Tibial nerve (tissue), 4 donors: ENCODE measurements around the gene BAHCC1. TPM values are rescaled to one million over a fixed set of nuclear protein-coding genes. Genes with fewer than 3 reads are reported as not detected.

Experiments used
- DNase-seq, 2 donors: peaks; one replicate each; pipeline ENCODE4 v3.0.0-alpha.2; 2019; ENCODE audit warnings: low spot score in 2 of 2
- H3K27ac ChIP-seq, 4 donors: fragments of 200-600 bp; sonication (generic) in 3 of 4; one replicate each; pipeline ENCODE4 v1.5.1; 2017 to 2019; ENCODE audit warnings: mild to moderate bottlenecking in 1 of 4
- H3K27me3 ChIP-seq, 2 donors: fragments of 200-600 bp; sonication (generic) in 1 of 2; one replicate each; pipeline versions ENCODE4 v1.5.1 to v1.6.0; 2017 to 2019
- H3K36me3 ChIP-seq, 3 donors: fragments of 200-600 bp; sonication (generic); one replicate each; pipeline ENCODE4 v1.5.1; 2018 to 2019
- H3K4me1 ChIP-seq, 4 donors: fragments of 200-600 bp; sonication (generic) in 3 of 4; one replicate each; pipeline ENCODE4 v1.5.1; 2017 to 2019
- H3K4me3 ChIP-seq, 4 donors: fragments of 200-600 bp; sonication (generic) in 3 of 4; one replicate each; pipeline ENCODE4 v1.5.1; 2017 to 2019; ENCODE audit warnings: mild to moderate bottlenecking in 1 of 4, moderate library complexity in 1 of 4
- H3K9me3 ChIP-seq, 4 donors: fragments of 200-600 bp; sonication (generic) in 3 of 4; one replicate each; pipeline ENCODE4 v1.5.1; 2017 to 2019
- EP300 ChIP-seq, 2 donors: sonication (generic); formaldehyde crosslinking; IDR thresholded peaks; one replicate each; pipeline ENCODE4 v1.6.1; 2017; ENCODE audit warnings: antibody characterized with exemption in 2 of 2, mild to moderate bottlenecking in 1 of 2
- POLR2A ChIP-seq, 2 donors: fragments of 450-650 bp; IDR thresholded peaks; one replicate each; pipeline ENCODE4 v1.6.1; 2017; ENCODE audit warnings: antibody characterized with exemption in 2 of 2, mild to moderate bottlenecking in 2 of 2, moderate library complexity in 2 of 2
- WGBS, 2 donors: methylation state at CpG; one replicate each; pipeline ENCODE4 v1.1.5; 2018; 5-methylcytosine and 5-hydroxymethylcytosine counted together
- total RNA-seq, 4 donors: library from RNA; depleted of rRNA; stranded (reverse); fragments of >200 nt; gene quantifications; one replicate each; pipeline ENCODE4 v1.1.0, GENCODE V29; 2016
- TF ChIP-seq, protein P1 (sequence below), 5 experiments: fragments of 200-600 bp in 3 of 5; fragments of 450-650 bp in 2 of 5; sonication (generic) in 3 of 5; IDR thresholded peaks; one replicate each; pipeline ENCODE4 v1.5.1; 2016 to 2019; ENCODE audit warnings: antibody characterized with exemption in 5 of 5, mild to moderate bottlenecking in 3 of 5, moderate library complexity in 2 of 5

Gene BAHCC1
- total RNA-seq, 4 donors from 2014 or later, result 15.1 to 38.7 (median 27.4) TPM

- peaks cover 0 to 70% (median 54%) of the 10 kb centered on the region in 4 donors for H3K4me1 ChIP-seq
- DNase-seq, result no peak
- H3K9me3 ChIP-seq, result no peaks in the 10 kb centered on the region
- WGBS, 2 donors, result 1 to 5% methylated on average over 51 to 56 of the region's 96 CpGs
- H3K4me3 ChIP-seq, result peak overlapping the region; percentile 61 to 90 (median 72)
- no peaks in the 10 kb centered on the region for H3K36me3 ChIP-seq
- H3K27me3 ChIP-seq, result no peaks in the 10 kb centered on the region
- H3K27ac ChIP-seq, result peak overlapping the region; percentile 91 to 100 (median 98)
- peak in 1 of 2 donors; percentile 62 for TF ChIP-seq POLR2A (IDR thresholded peaks at IDR 0.05)
- TF ChIP-seq, protein P1, sequence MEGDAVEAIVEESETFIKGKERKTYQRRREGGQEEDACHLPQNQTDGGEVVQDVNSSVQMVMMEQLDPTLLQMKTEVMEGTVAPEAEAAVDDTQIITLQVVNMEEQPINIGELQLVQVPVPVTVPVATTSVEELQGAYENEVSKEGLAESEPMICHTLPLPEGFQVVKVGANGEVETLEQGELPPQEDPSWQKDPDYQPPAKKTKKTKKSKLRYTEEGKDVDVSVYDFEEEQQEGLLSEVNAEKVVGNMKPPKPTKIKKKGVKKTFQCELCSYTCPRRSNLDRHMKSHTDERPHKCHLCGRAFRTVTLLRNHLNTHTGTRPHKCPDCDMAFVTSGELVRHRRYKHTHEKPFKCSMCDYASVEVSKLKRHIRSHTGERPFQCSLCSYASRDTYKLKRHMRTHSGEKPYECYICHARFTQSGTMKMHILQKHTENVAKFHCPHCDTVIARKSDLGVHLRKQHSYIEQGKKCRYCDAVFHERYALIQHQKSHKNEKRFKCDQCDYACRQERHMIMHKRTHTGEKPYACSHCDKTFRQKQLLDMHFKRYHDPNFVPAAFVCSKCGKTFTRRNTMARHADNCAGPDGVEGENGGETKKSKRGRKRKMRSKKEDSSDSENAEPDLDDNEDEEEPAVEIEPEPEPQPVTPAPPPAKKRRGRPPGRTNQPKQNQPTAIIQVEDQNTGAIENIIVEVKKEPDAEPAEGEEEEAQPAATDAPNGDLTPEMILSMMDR (IDR thresholded peaks at IDR 0.05), result peak in 1 of 5 experiments; percentile 2
- peak in 1 of 2 donors; percentile 83 for TF ChIP-seq EP300 (IDR thresholded peaks at IDR 0.05)
These were observed 7.9 kb upstream of the BAHCC1 start for GRCh38 chr17:81387100-81388090.

GRCh38 chr17:81388091-81388611, 7.1 kb upstream of the BAHCC1 start:
- H3K4me3 ChIP-seq, result peak overlapping the region; percentile 61 to 90 (median 72)
- no peak for DNase-seq
- H3K27ac ChIP-seq, result peak overlapping the region; percentile 91 to 100 (median 98)
- H3K4me1 ChIP-seq, result peaks cover 0 to 75% (median 56%) of the 10 kb centered on the region in 4 donors
- H3K9me3 ChIP-seq, result no peaks in the 10 kb centered on the region
- TF ChIP-seq, protein P1 (IDR thresholded peaks at IDR 0.05), result no peak
- TF ChIP-seq EP300 (IDR thresholded peaks at IDR 0.05) (no peak), POLR2A (IDR thresholded peaks at IDR 0.05) (no peak)
- H3K36me3 ChIP-seq, result no peaks in the 10 kb centered on the region
- no peaks in the 10 kb centered on the region for H3K27me3 ChIP-seq
- WGBS, 2 donors, result 37 to 38% methylated on average over 10 of the region's 14 CpGs

DNA sequence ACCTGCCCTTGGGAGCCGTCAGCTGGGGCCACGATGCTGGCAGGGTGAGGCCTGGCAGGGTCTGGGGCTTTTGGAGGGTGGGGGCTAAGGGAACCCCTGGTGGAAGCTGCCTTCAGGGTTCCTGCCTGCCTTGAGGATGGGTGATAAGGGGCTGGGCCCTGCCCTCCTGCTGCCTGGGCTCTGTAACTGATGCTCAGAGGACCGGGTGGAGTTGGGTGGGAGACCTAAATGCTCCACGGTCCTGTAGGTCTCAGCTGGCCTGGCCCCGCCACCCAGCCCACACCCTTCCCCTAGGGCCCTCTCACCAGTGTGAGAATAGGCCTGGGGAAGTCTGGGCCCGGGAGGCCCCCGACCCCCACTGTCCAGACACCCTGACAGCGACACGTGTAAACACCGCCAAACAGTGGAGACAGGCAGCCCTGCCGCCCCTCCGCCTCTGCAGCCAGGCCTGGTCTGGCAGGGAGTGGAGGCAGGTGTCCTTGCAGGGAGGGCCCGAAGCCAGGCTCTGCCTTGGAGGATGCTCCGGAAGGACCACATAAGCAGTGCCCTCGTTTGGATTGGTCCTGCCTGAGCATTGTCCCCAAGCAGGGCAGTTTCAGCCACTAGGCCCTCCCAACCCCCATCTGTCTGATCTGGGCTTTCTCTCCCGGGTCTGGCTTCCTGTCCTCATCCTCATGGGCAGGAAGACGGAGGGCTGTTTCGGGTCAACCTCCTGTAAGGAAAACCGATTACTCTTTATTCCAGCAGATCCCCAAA, 6.5 kb upstream of the BAHCC1 start:
- no peak for DNase-seq
- Histone ChIP-seq H3K4me1 (peaks cover 0 to 75% (median 56%) of the 10 kb centered on the region in 4 donors), H3K4me3 (peak overlapping the region in 3 of 4 donors; percentile 61 to 90 (median 74)), H3K27ac (peak overlapping the region; percentile 91 to 100 (median 98)), H3K36me3 (no peaks in the 10 kb centered on the region), H3K27me3 (no peaks in the 10 kb centered on the region), H3K9me3 (no peaks in the 10 kb centered on the region)
- 29 to 39% methylated on average over 13 to 17 of the region's 19 CpGs for WGBS, 2 donors
- TF ChIP-seq, protein P1 (IDR thresholded peaks at IDR 0.05), result no peak
- TF ChIP-seq EP300 (IDR thresholded peaks at IDR 0.05) (peak in 1 of 2 donors; percentile 24), POLR2A (IDR thresholded peaks at IDR 0.05) (no peak)

DNA sequence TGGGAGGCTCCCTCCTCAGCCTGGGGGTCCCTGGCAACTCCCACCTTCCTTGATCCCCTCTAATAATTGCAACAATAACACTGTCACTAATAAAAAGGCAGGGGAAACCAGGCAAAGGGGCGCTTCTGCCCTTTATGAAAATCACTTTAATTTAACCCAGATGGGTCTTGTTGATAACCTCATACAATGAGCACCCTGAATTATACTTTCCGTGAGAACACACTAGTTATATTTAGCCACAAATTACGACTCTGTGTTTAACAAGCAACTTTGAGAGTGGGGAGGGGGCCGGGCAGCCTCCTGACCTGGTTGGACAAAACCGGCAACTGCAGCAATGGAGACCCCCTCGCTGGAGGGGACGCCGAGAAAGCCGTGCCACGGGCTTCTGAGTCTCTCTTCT, 5.7 kb upstream of the BAHCC1 start:
- Histone ChIP-seq H3K9me3 (no peaks in the 10 kb centered on the region), H3K27me3 (no peaks in the 10 kb centered on the region), H3K36me3 (no peaks in the 10 kb centered on the region), H3K27ac (peak overlapping the region; percentile 91 to 100 (median 98)), H3K4me1 (peaks cover 0 to 80% (median 60%) of the 10 kb centered on the region in 4 donors), H3K4me3 (no peak overlapping the region)
- no peak for TF ChIP-seq POLR2A (IDR thresholded peaks at IDR 0.05)
- TF ChIP-seq, protein P1 (IDR thresholded peaks at IDR 0.05), result no peak
- TF ChIP-seq EP300 (IDR thresholded peaks at IDR 0.05), result no peak
- WGBS, 2 donors, result 50 to 66% methylated on average over 10 of the region's 10 CpGs
- no peak for DNase-seq
